ENCODE data around the gene CORO7.
"Not testable (repeated sequence)": the region's sequence is repeated elsewhere in the genome, so short reads cannot be mapped to it uniquely, and the experiment has no call there.

The CORO7 gene

GRCh38 chr16:4399001-4399730, 17.2 kb downstream of the CORO7 start:
- no peak for DNase-seq

- no peak for DNase-seq
Observed at GRCh38 chr16:4395055-4395726, 21.2 kb downstream of the CORO7 start.

DNA sequence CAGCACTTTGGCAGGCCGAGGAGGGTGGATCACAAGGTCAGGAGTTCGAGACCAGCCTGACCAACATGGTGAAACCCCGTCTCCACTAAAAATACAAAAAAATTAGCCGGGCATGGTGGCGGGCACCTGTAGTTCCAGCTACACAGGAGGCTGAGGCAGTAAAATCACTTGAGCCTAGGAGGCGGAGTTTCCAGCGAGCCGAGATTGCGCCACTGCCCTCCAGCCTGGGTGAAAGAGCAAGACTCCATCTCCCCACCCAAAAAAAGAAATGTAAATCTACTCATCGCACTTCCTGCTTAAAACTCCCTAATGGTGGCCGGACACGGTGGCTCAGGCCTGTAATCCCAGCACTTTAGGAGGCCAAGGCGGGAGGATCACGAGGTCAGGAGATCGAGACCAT, 22.5 kb downstream of the CORO7 start:
- not testable (repeated sequence) for DNase-seq

DNA sequence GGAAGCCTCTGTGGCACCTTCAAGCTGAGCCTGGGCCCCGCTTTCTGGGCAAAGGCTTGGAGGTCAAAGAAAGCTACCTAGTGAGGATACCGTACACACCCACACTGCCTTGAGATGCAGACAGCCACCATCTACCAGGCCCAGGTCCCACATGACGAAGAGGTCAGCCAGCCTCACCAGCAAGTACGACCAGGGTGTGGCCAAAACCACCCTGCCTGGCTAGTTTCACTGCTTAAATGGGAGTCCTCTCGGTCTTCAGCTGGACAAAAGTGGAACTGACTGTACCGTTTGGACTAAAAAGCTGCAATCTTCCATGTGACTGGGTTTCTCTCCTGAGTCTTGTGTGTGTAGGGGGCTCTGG, 23.2 kb downstream of the CORO7 start:
- DNase-seq = no peak

GRCh38 chr16:4392382-4393239, 23.8 kb downstream of the CORO7 start:
- peak; percentile 86 for DNase-seq

DNA sequence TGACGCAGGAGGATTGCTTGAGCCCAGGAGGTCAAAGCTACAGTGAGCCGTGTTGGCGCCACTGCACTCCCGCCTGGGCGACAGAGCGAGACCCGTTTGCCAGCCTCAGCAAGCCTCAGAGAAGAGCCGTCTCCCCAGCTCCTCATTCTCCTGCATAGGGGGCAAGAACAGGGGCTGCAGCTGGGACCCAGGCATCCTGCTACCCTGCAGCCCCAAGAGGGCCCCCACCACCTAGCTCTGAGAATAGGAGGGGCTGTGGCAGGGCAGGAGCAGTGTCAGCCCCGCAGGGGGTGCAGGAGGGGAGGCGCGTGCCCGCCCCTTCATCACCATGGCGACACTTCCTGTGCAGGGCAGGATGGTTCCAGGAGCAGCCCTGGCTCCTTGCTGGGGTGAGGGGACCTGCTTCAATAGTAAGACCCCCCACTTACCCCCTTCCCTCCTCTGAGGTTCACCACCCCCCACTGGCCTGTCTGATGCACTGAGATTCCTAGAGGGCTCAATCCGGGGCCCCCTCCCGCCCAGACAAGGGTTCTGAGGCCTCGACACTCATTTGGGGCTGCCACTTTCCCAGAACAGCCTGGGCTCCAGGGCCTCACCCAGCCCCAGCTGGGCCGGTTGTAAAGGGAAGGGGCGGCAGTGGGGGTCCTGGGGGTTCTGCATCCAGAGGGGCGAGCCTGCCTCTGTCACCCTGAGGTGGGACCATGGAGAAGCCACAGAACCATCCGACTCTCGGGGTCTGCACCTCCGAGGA, 24.6 kb downstream of the CORO7 start:
- DNase-seq = peak; percentile 46

- DNase-seq = peak; percentile 6
Observed at GRCh38 chr16:4390266-4391260, 25.8 kb downstream of the CORO7 start.

DNA sequence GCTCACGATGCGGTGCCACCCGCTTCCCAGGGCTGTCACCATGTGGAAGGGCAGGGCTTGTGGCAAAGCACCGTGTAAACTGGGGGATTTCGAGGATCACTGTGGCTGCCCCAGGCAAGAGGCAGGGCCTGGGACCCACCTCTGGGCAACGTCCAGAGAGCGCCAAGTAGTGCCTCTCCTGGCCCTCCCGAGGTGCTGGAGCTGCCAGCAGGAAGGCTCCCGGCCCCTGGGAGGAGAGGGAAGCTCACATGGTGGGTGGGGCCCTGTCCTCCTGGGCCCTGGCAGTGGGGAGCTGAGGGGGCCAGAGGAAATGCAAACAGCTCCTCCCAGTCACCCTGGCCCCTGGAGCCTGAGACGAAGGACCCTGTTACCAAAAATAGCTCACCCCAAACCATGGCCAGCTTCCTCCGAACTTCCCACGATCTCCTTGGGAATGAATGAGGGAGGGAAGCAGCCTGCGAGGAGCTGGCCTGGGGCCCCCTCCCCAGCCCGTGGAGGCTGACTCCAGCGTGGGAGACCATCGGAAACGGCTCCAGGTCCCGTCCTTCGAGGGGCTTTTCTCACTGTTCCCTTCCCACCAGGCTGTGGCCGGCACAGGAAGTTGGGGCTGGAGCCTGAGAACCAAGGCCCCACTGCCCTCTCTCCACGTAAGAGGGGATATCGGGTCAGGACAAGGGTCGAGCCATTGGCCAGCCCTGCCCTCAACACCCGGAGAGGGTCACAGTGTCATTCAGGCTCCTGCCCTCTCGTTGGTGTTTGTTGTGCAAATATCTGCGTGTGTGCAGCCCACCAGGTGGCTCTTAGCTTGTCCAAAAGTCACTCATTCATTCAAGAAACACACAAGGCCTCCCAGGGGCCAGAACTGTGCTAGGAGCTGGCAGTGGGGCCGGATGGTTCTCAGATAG, 27.1 kb downstream of the CORO7 start:
- peak; percentile 7 for DNase-seq

DNA sequence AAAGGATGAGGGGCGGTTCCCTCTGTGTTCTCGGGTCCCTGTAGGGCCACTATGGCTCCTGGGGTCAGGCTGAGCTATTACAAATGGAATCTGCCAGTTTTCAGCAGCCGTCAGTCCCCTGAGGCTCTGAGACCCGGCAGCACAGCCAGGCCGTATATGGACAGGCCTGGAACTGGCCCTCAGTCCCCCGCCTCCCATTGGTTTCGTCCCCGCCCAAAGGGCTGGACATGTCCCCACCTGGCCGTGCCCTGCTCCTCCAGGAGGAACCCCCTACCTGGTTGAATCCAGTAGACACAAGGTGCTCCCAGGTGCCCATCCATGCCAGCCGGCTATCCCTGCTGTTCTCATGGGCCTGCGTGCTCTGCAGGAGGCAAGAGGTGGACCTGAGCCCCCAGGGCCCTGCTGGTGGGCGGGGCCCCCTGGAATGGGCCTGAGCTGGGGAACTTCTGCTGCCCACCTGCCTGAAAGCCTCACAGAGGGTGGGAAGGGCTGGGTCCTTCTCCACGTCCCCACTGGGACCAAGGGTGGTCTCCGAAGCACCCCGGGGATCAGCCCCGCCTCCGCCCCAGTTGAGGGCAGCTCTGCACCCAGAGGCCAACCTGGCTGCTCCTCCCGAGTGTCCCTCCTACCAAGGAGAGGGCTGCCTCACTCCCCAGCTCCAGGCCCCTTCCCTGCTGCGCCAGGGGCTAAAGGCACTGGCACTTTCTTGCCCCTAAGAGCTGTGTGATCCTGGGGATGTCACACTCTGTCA, 27.9 kb downstream of the CORO7 start:
- no peak for DNase-seq

DNA sequence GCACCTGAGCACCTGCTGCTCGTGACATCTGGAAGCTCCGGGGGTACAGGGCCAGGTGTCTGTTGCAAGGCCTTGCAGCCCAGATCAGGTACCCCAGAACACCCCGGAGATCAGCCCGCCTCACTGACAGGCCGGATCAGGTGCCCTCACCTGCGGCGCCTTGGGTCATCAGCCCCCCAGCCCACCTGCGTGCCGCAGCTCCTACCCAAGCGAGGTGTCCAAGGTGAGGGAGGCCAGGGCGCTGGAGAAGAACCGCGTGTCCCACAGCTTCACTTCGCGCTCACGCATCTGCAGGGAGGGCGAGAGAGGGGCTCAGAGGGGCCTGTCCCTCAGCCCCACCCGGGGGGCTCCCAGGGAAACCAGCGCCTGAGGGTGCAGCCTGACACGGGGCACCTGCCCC, 28.6 kb downstream of the CORO7 start:
- DNase-seq = no peak

- no peak for DNase-seq
Observed at GRCh38 chr16:4386951-4387565, 29.3 kb downstream of the CORO7 start.

GRCh38 chr16:4386451-4386805, 30.0 kb downstream of the CORO7 start:
- DNase-seq = no peak

GRCh38 chr16:4385789-4386450, 30.5 kb downstream of the CORO7 start:
- DNase-seq = peak; percentile 4

- peak; percentile 6 for DNase-seq
Observed at GRCh38 chr16:4385066-4385788, 31.2 kb downstream of the CORO7 start.

DNA sequence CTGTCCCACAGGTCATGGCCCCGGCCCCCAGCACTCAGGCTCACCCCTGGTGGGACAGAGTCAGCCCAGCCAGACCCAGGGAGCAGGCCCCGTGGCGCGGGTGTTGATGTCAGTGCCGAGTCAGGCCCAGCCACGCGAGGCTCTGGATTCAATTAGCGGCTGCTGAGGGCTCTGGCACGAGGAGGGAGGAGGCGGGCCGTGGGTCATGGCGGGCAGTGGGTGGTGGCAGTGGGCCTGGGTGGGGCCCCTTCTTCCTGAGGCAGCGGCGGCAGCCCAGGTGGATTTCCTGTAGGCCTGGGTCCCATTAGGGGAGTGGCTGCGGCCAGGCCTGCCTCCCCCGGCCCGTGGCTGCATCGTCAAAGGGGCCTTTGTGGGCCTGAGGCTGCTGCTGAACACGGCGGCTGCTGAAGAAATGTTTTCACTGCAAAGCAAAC, 31.9 kb downstream of the CORO7 start:
- peak; percentile 66 for DNase-seq

DNA sequence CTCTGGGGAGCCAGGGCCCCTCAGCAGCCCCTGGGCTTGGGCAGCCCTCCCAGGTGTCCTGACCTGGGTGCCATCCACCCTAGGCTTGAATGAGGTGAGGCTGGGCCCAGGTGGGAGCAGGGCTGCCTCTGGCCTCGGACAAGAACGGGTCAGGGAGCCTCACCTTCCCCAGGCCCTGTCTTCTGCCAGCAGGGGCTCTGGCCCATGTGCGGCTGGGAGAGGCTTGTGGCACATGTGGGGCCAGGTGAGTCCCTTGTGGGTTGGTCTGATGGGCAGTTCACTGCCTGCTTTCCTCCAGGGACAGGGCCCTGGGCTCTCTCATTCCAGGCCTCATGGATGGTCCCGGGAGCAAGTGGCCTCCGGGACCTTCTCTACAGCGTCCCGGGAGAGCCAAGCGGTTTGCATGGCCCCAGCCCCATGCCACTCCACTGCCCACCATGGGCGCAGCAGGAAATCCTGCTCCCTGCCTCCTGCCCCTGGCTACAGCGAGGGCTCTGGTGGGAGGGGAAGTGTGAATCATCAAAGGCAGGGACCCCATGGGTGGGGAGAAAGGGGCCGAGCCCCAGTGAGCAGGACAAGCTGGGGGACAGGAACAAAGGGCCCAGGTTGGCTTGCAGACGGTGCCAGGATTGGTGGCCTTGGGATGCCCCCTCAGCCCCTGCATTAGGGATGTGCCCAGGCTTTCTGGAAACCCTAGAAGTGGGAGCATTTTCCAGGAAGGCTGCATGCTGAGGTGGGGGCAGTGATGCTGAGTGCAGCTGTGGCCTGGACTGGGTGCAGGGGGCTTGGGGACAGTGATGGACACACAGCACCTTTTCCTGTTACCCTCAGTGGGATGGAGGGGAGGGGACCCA, 32.6 kb downstream of the CORO7 start:
- DNase-seq = no peak

GRCh38 chr16:4382795-4383357, 33.5 kb downstream of the CORO7 start:
- no peak for DNase-seq

Measured in eye (tissue), 1 donor.